ENCODE results near the gene CARD9. TPM values are rescaled to one million over a fixed set of nuclear protein-coding genes. Genes with fewer than 3 reads are reported as not detected.

CARD9 gene
- total RNA-seq, 4 donors from 2014 or later: 0.57 to 1.1 (median 1.0) TPM

DNA sequence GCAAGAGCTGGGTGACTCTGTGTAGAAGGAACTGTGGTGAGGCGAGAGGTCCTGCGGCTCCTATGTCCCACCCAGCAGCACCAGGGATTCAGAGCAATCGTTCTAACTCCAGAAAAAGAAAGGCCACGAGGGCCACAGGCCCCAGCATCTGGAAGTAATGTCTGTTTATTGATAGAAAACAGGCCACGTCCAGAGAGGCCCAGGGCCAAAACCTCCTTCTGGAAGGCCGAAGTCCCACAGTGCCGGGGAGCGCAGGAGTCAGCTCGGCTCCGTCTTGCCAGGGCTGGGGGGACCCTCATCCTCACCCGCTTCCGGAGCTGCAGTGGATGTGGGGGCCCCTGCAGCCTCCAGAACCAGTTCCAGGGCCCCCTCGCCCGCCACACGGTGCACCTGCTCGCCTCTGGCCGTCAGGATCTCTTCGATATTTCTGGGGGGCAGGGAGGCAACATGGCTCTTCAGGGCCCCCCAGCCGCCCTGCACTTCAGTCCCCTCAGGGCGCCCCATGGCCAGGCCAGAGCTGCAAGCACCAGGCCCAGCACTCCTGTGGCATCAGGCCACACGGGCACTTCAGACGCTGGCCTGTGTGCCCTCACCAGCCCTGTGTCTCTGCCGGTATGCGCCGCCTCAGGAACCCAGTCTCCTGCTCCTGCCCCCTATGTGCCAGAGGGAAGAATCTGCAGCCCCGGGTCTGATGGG is 11.6 kb downstream of the CARD9 start:
- no peak for DNase-seq
- Histone ChIP-seq H3K36me3 (peaks cover 0 to 12% (median 0%) of the 10 kb centered on the region in 3 donors), H3K4me1 (peaks cover 16 to 48% (median 19%) of the 10 kb centered on the region in 3 donors), H3K27ac (peak overlapping the region in 2 of 4 donors; percentile 90 to 99), H3K27me3 (peaks cover 0 to 18% (median 0%) of the 10 kb centered on the region in 4 donors), H3K9me3 (no peaks in the 10 kb centered on the region), H3K4me3 (no peak overlapping the region)
- 77 to 87% methylated on average over 6 to 12 of the region's 26 CpGs for WGBS, 2 donors
- intact Hi-C loops (cut with DNase I): no loop called here
- TF ChIP-seq POLR2A (IDR thresholded peaks at IDR 0.05): no peak
- TF ChIP-seq, protein P1, sequence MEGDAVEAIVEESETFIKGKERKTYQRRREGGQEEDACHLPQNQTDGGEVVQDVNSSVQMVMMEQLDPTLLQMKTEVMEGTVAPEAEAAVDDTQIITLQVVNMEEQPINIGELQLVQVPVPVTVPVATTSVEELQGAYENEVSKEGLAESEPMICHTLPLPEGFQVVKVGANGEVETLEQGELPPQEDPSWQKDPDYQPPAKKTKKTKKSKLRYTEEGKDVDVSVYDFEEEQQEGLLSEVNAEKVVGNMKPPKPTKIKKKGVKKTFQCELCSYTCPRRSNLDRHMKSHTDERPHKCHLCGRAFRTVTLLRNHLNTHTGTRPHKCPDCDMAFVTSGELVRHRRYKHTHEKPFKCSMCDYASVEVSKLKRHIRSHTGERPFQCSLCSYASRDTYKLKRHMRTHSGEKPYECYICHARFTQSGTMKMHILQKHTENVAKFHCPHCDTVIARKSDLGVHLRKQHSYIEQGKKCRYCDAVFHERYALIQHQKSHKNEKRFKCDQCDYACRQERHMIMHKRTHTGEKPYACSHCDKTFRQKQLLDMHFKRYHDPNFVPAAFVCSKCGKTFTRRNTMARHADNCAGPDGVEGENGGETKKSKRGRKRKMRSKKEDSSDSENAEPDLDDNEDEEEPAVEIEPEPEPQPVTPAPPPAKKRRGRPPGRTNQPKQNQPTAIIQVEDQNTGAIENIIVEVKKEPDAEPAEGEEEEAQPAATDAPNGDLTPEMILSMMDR (IDR thresholded peaks at IDR 0.05): no peak

DNA sequence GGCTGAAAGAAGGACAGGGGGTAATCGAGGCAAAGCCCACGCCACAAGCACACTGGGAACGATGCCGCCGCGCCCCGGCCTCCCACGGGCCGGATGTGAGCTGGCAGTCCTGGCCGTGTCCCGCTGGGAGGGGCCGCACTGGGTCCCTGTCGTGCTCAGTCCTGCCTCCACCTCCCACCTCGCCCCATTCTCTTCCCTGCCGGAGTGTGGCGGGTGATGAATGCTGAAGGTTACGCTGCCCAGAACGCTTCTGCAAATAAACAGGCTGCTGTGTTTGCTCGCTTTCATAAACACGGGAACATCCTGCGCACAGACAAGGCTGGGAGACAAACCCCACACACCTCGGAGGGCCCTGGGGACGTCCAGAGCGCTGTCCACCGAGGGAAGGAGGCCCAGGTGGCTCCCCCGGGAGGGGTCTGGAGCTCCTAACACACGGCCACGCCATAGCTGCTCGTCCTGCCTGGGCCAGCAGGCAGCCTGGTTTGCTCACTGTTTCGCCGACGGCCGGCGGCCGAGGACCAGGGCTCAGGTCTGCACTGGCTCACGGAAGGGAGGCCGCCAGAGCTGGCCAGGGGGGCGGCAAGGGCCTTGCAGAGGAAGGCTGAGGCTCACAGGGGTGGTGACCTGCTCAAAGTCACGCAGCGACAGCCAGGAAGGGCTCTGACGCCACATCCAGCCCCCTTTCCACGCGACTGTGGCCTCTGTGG is 12.3 kb downstream of the CARD9 start:
- DNase-seq: no peak
- WGBS, 2 donors: 50 to 59% methylated on average over 2 to 18 of the region's 43 CpGs
- TF ChIP-seq, protein P1 (IDR thresholded peaks at IDR 0.05): no peak
- no peak for TF ChIP-seq POLR2A (IDR thresholded peaks at IDR 0.05)
- H3K4me3 ChIP-seq: no peak overlapping the region
- peaks cover 0 to 16% (median 0%) of the 10 kb centered on the region in 3 donors for H3K36me3 ChIP-seq
- intact Hi-C loops (cut with DNase I): no loop called here
- no peaks in the 10 kb centered on the region for H3K9me3 ChIP-seq
- H3K27me3 ChIP-seq: peaks cover 0 to 18% (median 0%) of the 10 kb centered on the region in 4 donors
- H3K4me1 ChIP-seq: peaks cover 16 to 48% (median 19%) of the 10 kb centered on the region in 3 donors
- peak overlapping the region in 3 of 4 donors; percentile 11 to 99 (median 31) for H3K27ac ChIP-seq

DNA sequence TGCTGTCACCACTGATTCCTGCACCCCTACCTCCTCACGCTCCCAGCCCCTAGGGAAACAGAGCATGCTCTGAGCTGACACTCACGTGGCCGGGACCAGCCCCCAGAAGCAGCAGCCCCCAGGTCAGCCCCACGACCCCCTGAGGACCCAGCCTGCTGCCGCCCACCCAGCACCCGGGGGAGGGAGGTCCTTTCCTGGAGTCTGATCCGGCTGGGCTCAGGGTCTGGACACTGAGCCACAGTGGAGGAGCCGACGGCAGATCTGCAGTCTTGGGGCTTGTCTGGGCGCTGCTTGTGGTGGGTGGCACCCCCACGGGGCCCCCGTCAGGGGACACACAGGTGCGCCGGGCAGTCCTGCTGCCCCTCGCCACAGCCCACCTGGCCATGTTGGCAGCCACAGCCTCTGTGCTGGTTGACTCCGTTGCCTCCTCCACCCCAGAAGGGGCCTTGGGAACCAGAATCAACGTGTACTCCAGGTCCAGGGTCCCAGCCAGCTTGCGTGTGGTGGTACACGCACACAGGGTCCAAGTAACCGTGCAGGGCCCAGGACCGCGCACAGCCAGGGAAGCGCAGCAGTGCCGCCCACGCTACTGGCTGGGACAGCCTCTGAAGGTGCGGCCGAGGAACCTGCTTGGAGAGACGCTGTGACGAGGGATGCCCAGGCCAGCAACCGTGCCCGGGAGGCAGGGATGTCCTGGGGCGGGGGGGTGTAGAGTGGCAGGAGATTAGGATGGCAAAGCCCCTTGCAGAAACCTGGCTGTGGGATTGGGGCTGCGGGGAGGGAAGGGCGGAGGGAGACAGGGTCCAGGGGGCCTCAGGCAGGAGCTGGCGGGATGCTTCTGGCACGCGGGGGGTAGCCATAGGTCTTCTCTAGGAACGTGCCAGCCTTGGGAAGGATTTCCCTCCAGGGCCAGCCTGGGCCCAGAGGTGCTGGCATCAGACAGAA is 13.4 kb downstream of the CARD9 start:
- WGBS, 2 donors: 77 to 82% methylated on average over 9 to 21 of the region's 38 CpGs
- peaks cover 16 to 47% (median 19%) of the 10 kb centered on the region in 3 donors for H3K4me1 ChIP-seq
- H3K9me3 ChIP-seq: no peaks in the 10 kb centered on the region
- no peak for DNase-seq
- peaks cover 0 to 16% (median 0%) of the 10 kb centered on the region in 3 donors for H3K36me3 ChIP-seq
- TF ChIP-seq, protein P1 (IDR thresholded peaks at IDR 0.05): no peak
- TF ChIP-seq POLR2A (IDR thresholded peaks at IDR 0.05): no peak
- H3K4me3 ChIP-seq: no peak overlapping the region
- intact Hi-C loops (cut with DNase I): no loop called here
- H3K27ac ChIP-seq: peak overlapping the region in 1 of 4 donors; percentile 31
- H3K27me3 ChIP-seq: peaks cover 0 to 11% (median 0%) of the 10 kb centered on the region in 4 donors

DNA sequence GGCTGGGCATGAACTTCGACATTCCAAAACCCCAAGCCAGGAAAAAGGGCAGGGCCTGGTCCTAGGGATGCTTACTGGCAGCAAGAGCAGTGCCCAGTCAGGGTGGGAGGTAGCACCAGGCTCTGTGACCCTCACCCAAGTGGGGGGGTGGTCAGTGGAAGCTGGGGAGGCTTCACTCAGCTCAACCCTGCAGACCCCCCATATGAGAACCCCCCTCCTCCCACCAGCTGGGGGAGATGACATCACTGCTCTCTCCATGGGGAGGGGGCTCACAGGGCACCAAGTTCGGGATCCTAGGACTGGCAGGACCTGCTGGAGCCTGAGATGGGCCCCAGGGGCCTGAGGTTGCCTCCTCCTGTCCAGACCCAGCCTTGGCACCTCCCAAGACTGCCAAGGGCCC is 14.6 kb downstream of the CARD9 start:
- peaks cover 10 to 46% (median 16%) of the 10 kb centered on the region in 3 donors for H3K4me1 ChIP-seq
- H3K4me3 ChIP-seq: no peak overlapping the region
- no peaks in the 10 kb centered on the region for H3K9me3 ChIP-seq
- intact Hi-C loops (cut with DNase I): no loop called here
- H3K27ac ChIP-seq: no peak overlapping the region
- no peak for DNase-seq
- TF ChIP-seq, protein P1 (IDR thresholded peaks at IDR 0.05): no peak
- TF ChIP-seq POLR2A (IDR thresholded peaks at IDR 0.05): no peak
- peaks cover 0 to 16% (median 0%) of the 10 kb centered on the region in 3 donors for H3K36me3 ChIP-seq
- no peaks in the 10 kb centered on the region for H3K27me3 ChIP-seq
- WGBS, 2 donors: no CpG with 5 or more reads among the region's 2 CpGs

Data from esophagus squamous epithelium (tissue), 5 donors.